KMS-11 (cell line): ENCODE measurements around the gene ACER3.

ENCODE experiments used
- H2AFZ ChIP-seq: fragments of 200-600 bp; sonication (generic); 2 replicates; pipeline ENCODE4 v1.6.1; 2016; ENCODE audit warnings: antibody characterized with exemption, mixed run types, low read depth
- H3K27ac ChIP-seq: fragments of 200-600 bp; sonication (generic); 2 replicates; pipeline ENCODE4 v1.6.1; 2016; ENCODE audit warnings: mild to moderate bottlenecking, mixed run types
- H3K27me3 ChIP-seq: fragments of 200-600 bp; sonication (generic); 2 replicates; pipeline ENCODE4 v1.6.1; 2017; ENCODE audit warnings: mild to moderate bottlenecking, low read depth, mixed run types, moderate library complexity; ENCODE audit not compliant: insufficient read depth
- H3K36me3 ChIP-seq: fragments of 200-600 bp; sonication (generic); 2 replicates; pipeline ENCODE4 v1.6.1; 2017; ENCODE audit warnings: mild to moderate bottlenecking, mixed run types; ENCODE audit not compliant: insufficient read depth
- H3K4me1 ChIP-seq: fragments of 200-600 bp; sonication (generic); 2 replicates; pipeline ENCODE4 v1.6.1; 2016; ENCODE audit warnings: mild to moderate bottlenecking, low read depth, mixed run types; ENCODE audit not compliant: poor library complexity, severe bottlenecking
- H3K4me2 ChIP-seq: fragments of 200-600 bp; sonication (generic); 2 replicates; pipeline ENCODE4 v1.7.0; 2016; ENCODE audit warnings: mild to moderate bottlenecking, mixed run types
- H3K4me3 ChIP-seq: fragments of 200-600 bp; sonication (generic); IDR thresholded peaks from 2 replicates; pipeline ENCODE4 v1.6.1; 2017; ENCODE audit warnings: low read depth, low read length, mixed read lengths; ENCODE audit not compliant: insufficient read depth
- H3K79me2 ChIP-seq: fragments of 200-600 bp; sonication (generic); 2 replicates; pipeline ENCODE4 v1.6.1; 2016; ENCODE audit warnings: low read depth, mixed run types; ENCODE audit not compliant: insufficient read depth
- H3K9ac ChIP-seq: fragments of 200-600 bp; sonication (generic); 2 replicates; pipeline ENCODE4 v1.6.1; 2016; ENCODE audit warnings: mild to moderate bottlenecking, mixed run types
- H4K20me1 ChIP-seq: fragments of 200-600 bp; sonication (generic); 2 replicates; pipeline ENCODE4 v1.6.1; 2016; ENCODE audit warnings: mild to moderate bottlenecking, mixed run types; ENCODE audit not compliant: insufficient read depth
- TF ChIP-seq, protein P1 (sequence below): fragments of 200-600 bp; sonication (generic); conservative IDR thresholded peaks from 2 replicates; pipeline ENCODE4 v1.6.1; 2017; ENCODE audit warnings: low read depth, mild to moderate bottlenecking, antibody characterized with exemption, low read length, moderate library complexity, mixed read lengths

Gene ACER3

DNA sequence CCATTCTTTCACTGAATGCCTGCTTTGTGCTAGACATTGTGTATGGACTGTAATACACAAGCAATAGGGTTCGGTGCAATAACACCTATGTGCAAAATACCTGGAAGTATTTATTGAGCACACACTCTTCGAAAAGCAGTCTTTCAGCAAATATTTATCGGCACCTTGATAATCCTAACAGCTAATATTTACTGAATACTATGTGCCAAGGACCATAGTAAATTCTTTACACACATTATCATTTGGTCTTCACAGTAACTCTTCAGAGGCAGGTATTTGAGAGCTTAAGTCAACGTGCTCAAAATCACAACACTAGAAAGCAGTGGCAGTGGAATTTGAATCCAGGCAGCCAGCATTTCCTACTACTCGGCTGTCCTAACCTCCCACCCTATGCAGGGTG, 175.7 kb downstream of the ACER3 start:
- Histone ChIP-seq H3K36me3 (no peaks in the 10 kb centered on the region), H3K27me3 (no peaks in the 10 kb centered on the region), H3K27ac (no peak overlapping the region), H3K9ac (no peak overlapping the region), H3K4me1 (no peaks in the 10 kb centered on the region), H2AFZ (no peak overlapping the region), H4K20me1 (no peaks in the 10 kb centered on the region), H3K79me2 (no peaks in the 10 kb centered on the region), H3K4me3 (no peak overlapping the region), H3K4me2 (no peak overlapping the region)
- TF ChIP-seq, protein P1, sequence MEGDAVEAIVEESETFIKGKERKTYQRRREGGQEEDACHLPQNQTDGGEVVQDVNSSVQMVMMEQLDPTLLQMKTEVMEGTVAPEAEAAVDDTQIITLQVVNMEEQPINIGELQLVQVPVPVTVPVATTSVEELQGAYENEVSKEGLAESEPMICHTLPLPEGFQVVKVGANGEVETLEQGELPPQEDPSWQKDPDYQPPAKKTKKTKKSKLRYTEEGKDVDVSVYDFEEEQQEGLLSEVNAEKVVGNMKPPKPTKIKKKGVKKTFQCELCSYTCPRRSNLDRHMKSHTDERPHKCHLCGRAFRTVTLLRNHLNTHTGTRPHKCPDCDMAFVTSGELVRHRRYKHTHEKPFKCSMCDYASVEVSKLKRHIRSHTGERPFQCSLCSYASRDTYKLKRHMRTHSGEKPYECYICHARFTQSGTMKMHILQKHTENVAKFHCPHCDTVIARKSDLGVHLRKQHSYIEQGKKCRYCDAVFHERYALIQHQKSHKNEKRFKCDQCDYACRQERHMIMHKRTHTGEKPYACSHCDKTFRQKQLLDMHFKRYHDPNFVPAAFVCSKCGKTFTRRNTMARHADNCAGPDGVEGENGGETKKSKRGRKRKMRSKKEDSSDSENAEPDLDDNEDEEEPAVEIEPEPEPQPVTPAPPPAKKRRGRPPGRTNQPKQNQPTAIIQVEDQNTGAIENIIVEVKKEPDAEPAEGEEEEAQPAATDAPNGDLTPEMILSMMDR, result no peak

DNA sequence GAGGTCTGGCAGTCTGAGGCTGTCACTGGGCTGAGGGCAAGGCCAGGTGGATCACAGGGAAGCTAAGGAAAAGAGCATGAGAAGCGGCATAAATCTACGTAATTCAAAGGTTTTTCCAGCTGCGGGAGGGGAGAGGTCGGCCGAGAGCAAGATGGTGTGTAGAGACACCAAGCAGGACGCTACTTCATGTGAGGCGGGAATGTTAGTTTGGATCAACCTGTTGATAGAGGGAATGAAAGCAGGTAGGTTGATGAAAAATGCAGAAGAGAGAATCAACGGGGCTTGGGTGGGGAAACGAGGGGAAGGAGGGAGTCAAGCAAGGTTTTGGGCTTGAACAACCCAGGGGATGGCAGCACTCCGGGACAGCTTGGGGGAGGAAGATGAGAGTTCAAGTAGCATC, 176.3 kb downstream of the ACER3 start:
- Histone ChIP-seq H4K20me1 (no peaks in the 10 kb centered on the region), H3K79me2 (no peaks in the 10 kb centered on the region), H3K36me3 (no peaks in the 10 kb centered on the region), H3K4me3 (no peak overlapping the region), H2AFZ (no peak overlapping the region), H3K27me3 (no peaks in the 10 kb centered on the region), H3K4me1 (no peaks in the 10 kb centered on the region), H3K9ac (no peak overlapping the region), H3K4me2 (no peak overlapping the region), H3K27ac (no peak overlapping the region)
- TF ChIP-seq, protein P1, result no peak

DNA sequence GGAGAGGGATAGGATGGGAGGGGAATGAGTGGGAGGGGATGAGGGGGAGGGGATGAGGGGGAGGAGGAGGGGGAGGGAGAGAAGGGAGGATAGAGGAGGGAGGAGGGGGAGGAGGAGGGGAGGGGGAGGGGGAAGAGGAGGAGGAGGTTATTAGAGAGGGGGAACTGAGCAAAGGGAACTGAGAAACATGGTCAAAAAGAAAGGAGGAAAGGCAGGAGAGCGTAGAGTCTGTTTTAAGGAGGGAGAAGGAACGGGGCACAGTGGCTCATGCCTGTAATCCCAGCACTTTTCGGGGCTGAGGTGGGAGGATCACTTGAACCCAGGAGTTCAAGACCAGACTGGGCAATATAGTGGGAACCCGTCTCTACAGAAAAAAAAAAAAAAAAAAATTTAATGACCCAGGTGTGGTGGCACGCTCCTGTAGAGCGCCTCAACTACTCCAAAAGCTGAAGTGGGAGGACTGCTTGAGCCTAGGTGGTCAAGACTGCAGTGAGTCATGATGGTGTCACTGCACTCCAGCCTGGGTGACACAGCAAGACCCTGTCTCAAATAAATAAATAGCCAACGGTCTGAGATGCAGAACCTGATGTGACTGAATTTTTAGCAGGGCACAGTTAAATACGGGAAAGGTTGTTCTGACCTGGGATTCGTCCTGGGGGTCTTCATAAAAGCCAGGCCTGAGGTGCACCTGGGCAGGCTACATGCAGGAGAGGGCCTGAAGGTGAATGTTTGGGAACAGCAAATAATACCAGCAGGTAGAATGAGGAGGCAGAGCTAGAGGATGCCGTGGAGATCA, 177.5 kb downstream of the ACER3 start:
- no peak overlapping the region for H3K27ac ChIP-seq
- H3K27me3 ChIP-seq, result no peaks in the 10 kb centered on the region
- H3K4me3 ChIP-seq, result no peak overlapping the region
- H3K79me2 ChIP-seq, result no peaks in the 10 kb centered on the region
- no peaks in the 10 kb centered on the region for H4K20me1 ChIP-seq
- H3K36me3 ChIP-seq, result no peaks in the 10 kb centered on the region
- no peak overlapping the region for H3K9ac ChIP-seq
- no peaks in the 10 kb centered on the region for H3K4me1 ChIP-seq
- no peak overlapping the region for H2AFZ ChIP-seq
- no peak overlapping the region for H3K4me2 ChIP-seq
- TF ChIP-seq, protein P1, result no peak

DNA sequence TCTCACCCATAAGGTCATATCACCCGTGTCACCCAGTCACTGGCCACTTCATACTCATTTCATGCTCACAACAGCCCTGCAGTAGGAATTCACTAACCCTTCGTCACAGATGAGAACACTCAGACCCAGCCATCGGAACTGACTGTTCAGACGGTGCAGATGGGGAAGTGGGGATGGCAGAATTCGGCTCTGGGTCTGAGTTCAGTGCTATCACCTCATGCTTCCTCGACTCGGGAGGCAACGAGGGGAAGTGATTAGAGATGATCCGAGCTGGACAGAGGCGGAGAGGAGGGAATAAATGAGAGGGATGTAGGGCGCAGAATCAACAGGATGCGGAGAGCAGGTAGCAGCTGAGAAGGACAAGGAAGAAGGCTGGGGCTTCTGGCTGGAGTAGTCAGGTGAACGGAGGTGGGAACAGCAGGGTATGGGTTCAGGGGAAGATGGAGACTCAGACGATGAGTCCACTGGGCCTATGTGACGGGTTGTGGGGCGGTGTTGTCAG, 178.2 kb downstream of the ACER3 start:
- H4K20me1 ChIP-seq, result no peaks in the 10 kb centered on the region
- H3K4me2 ChIP-seq, result no peak overlapping the region
- no peaks in the 10 kb centered on the region for H3K36me3 ChIP-seq
- no peaks in the 10 kb centered on the region for H3K79me2 ChIP-seq
- TF ChIP-seq, protein P1, result no peak
- no peak overlapping the region for H3K9ac ChIP-seq
- H3K27ac ChIP-seq, result no peak overlapping the region
- H3K4me1 ChIP-seq, result no peaks in the 10 kb centered on the region
- H3K27me3 ChIP-seq, result no peaks in the 10 kb centered on the region
- no peak overlapping the region for H3K4me3 ChIP-seq
- no peak overlapping the region for H2AFZ ChIP-seq
